Colonic mucosa (tissue), 4 donors: ENCODE results near the gene TIMM22. TPM values are rescaled to one million over a fixed set of nuclear protein-coding genes. Genes with fewer than 3 reads are reported as not detected.
"Not testable (repeated sequence)": the region's sequence is repeated elsewhere in the genome, so short reads cannot be mapped to it uniquely, and the experiment has no call there.

Experiments used
- DNase-seq: peaks from one replicate; pipeline ENCODE4 v3.0.0-alpha.2; 2020
- H3K27ac ChIP-seq: fragments of 200-600 bp; one replicate; pipeline ENCODE4 v1.8.0; 2021
- H3K27me3 ChIP-seq: fragments of 200-600 bp; one replicate; pipeline ENCODE4 v1.8.0; 2021
- H3K36me3 ChIP-seq: fragments of 200-600 bp; one replicate; pipeline ENCODE4 v1.8.0; 2021
- H3K4me1 ChIP-seq: fragments of 200-600 bp; one replicate; pipeline ENCODE4 v1.8.0; 2021; ENCODE audit warnings: mild to moderate bottlenecking
- H3K4me3 ChIP-seq: fragments of 200-600 bp; one replicate; pipeline ENCODE4 v1.8.0; 2021
- H3K9ac ChIP-seq, 2 donors: one replicate each; pipeline ENCODE4 v1.7.0; 2013; ENCODE audit warnings: control low read depth in 2 of 2, low read depth in 2 of 2, low read length in 2 of 2
- H3K9me3 ChIP-seq: fragments of 200-600 bp; one replicate; pipeline ENCODE4 v1.8.0; 2021
- CTCF ChIP-seq: fragments of 200-600 bp; IDR thresholded peaks from one replicate; pipeline ENCODE4 v1.8.0; 2022; ENCODE audit warnings: antibody characterized with exemption, mild to moderate bottlenecking
- intact Hi-C: fragments of 100-400 bp; cut with DNase I; formaldehyde crosslinking; loops from one replicate; pipeline ENCODE4 v1.14.1; 2022
- total RNA-seq, 2 donors: library from RNA; stranded (reverse); fragmentation: NEBNext Ultra II Directional in 1 of 2; extraction: Animal tissue kit (Norgen Biotek cat#: 25700) in 1 of 2; gene quantifications; one replicate each; pipeline ENCODE4 v1.2.1, GENCODE V29; 2021
- donor health status: healthy.
- donor health status: DM: no; HTN: no; CAD: no.
- donor health status: DM: no; HTN: no; CAD: no.

The TIMM22 gene
- total RNA-seq, 2 donors from 2014 or later, result 8.3 to 12.8 TPM

- no peak for DNase-seq
- no peak overlapping the region for H3K9ac ChIP-seq
- no peaks in the 10 kb centered on the region for H3K9me3 ChIP-seq
- no peak overlapping the region for H3K4me3 ChIP-seq
- no peaks in the 10 kb centered on the region for H3K4me1 ChIP-seq
- peak overlapping the region; percentile 45 for H3K27ac ChIP-seq
- no peak for TF ChIP-seq CTCF
- H3K27me3 ChIP-seq, result no peaks in the 10 kb centered on the region
- no peaks in the 10 kb centered on the region for H3K36me3 ChIP-seq
- intact Hi-C loops, result no loop called here
Observed at GRCh38 chr17:1040216-1040600, 43.3 kb downstream of the TIMM22 start.

GRCh38 chr17:1041746-1042145 is 44.8 kb downstream of the TIMM22 start:
- Histone ChIP-seq H3K27me3 (no peaks in the 10 kb centered on the region), H3K9ac (no peak overlapping the region), H3K9me3 (no peaks in the 10 kb centered on the region), H3K4me3 (no peak overlapping the region), H3K36me3 (no peaks in the 10 kb centered on the region), H3K4me1 (no peaks in the 10 kb centered on the region), H3K27ac (no peak overlapping the region)
- intact Hi-C loops, result no loop called here
- DNase-seq, result no peak
- TF ChIP-seq CTCF, result no peak

GRCh38 chr17:1042486-1042885 is 45.6 kb downstream of the TIMM22 start:
- H3K9ac ChIP-seq, result no peak overlapping the region
- no peak overlapping the region for H3K4me3 ChIP-seq
- H3K27ac ChIP-seq, result no peak overlapping the region
- DNase-seq, result no peak
- no peak for TF ChIP-seq CTCF
- H3K27me3 ChIP-seq, result no peaks in the 10 kb centered on the region
- H3K36me3 ChIP-seq, result no peaks in the 10 kb centered on the region
- intact Hi-C loops, result no loop called here
- no peaks in the 10 kb centered on the region for H3K9me3 ChIP-seq
- H3K4me1 ChIP-seq, result no peaks in the 10 kb centered on the region

GRCh38 chr17:1043601-1044251 is 46.8 kb downstream of the TIMM22 start:
- intact Hi-C loops, result no loop called here
- Histone ChIP-seq H3K9me3 (no peaks in the 10 kb centered on the region), H3K4me3 (no peak overlapping the region), H3K9ac (no peak overlapping the region), H3K4me1 (no peaks in the 10 kb centered on the region), H3K27ac (no peak overlapping the region), H3K36me3 (no peaks in the 10 kb centered on the region), H3K27me3 (no peaks in the 10 kb centered on the region)
- DNase-seq, result no peak
- no peak for TF ChIP-seq CTCF

- H3K9ac ChIP-seq, H3K9me3 ChIP-seq, DNase-seq, H3K27ac ChIP-seq, H3K4me1 ChIP-seq, intact Hi-C loops, H3K36me3 ChIP-seq, H3K4me3 ChIP-seq, H3K27me3 ChIP-seq: not testable (repeated sequence)
Observed at GRCh38 chr17:1044387-1045009, 47.6 kb downstream of the TIMM22 start.

GRCh38 chr17:1045456-1045855 is 48.5 kb downstream of the TIMM22 start:
- H3K27ac ChIP-seq, result no peak overlapping the region
- H3K4me1 ChIP-seq, result no peaks in the 10 kb centered on the region
- no peaks in the 10 kb centered on the region for H3K9me3 ChIP-seq
- no peak overlapping the region for H3K4me3 ChIP-seq
- no peaks in the 10 kb centered on the region for H3K27me3 ChIP-seq
- intact Hi-C loops, result no loop called here
- no peak for TF ChIP-seq CTCF
- no peaks in the 10 kb centered on the region for H3K36me3 ChIP-seq
- no peak for DNase-seq
- no peak overlapping the region for H3K9ac ChIP-seq
